ENCODE data around the gene ZFPM1.
"Not testable (repeated sequence)": the region's sequence is repeated elsewhere in the genome, so short reads cannot be mapped to it uniquely, and the experiment has no call there.

The ZFPM1 gene

DNA sequence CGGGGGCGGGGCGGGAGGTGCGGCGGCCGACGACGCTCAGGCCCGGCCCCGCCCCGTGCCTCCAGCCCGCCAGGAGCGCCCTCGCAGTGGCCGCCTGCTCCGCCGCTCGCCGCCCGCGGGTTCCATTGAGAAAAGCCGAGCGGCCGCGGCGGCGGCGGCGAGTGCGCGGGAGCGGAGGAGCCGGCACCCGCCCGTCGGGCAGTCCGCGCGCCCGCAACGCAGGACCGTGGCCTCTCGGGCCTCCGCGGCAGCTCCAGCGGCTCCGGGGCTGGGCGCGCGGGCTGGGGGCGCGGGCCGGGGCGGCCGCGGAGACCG lies at the start of gene ZFPM1:
Gene ZFPM1, plus strand, starts transcription at position 64 of the 315 bp plus-strand sequence. CDS start 359 bp downstream, outside the sequence.
- no peak for FAIRE-seq

DNA sequence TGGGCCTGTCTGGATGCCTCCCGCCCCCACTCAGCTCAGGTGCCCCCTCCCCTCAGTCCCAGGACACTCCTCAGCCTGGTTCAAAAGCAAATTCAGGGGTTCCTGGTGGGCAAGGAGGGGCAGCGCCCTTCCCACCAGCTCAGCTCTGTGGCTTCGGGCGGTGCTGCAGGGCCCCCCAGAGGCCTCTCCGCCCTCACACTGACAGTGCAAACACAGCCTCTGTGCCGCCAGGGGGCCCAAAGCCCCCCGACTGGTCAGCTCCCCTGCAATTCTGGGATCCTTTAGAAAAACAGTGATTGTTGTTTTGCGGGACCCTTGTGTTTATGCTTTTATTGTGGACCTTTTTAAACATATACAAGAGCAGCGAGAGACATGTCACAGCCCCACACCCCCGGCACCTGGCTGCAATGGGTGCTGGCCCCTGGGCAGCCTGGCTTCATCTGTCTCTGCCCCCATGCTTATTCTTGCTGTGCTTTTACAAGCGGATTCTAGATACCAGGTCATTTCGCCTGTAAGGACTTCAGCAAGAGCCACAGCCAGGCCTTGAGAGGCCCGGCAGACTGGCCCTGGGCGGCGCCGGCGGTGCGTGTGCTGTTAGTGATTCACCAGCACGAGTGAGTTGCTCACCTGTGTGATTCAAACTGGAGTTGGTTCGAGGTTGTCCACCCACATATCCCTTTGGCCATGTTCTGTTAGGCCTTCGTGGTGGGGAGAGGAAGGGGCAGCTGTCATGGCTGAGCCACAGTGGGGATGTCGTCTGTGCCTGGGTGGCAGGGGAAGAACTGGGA lies 49.1 kb upstream of the ZFPM1 start:
- FAIRE-seq, result no peak

DNA sequence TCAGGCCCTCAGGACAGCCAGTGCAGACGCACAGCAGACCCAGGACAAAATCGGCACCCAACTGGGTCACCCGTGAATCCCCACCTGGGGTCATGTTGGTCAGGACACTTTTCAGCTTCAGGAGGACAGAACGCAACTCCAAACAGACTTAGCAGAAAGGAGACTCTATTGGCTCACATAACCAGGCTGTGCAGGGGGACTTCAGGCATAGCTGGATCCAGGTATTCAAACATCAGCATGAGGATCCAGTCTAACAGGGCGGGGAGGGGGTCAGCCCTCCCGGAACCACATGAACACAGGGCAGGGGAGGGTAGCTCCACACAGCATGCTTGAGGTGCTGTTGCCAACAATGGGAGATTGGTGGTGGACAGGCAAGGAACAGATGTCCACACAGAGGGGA lies 48.3 kb upstream of the ZFPM1 start:
- no peak for FAIRE-seq

DNA sequence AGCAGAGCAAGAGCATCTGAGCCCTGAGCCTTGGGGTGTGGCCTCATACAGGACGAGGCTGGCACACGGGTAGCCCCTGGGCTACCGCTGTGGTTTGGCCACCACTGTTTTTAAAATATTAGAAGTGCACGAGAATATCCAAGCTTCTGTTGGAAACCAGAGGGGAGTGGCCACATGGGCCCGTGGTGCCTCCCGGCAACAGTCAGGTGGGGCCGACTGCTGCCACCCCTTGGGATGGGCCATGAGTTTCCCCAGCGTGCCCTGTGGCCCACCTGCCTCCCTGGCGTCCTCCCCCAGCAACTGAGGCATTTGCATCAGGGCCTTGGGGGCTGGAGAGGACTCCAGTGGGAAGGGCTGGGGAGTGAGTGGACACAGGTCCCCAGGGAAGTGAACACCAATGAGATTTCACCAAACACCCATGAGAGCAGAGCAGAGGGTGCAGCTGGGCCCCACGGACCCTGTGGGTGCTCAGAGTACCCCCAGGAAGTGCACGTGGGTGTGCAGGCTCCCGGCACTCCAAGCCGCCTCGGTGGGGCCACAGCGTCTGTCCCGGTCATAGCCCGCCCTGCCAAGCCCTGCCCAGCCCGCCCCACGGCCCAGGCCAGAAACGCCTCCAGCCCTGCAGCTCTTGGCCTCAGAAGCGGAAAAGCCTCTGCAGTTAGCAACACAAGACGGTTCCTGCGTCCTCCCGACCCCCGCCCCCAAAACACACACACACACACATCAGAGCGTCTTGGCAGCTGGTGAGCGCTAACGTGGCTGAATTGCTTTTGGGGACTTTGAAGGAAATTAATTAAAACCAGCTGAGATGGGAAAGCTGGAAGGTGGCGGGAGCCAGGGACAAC lies 47.6 kb upstream of the ZFPM1 start:
- FAIRE-seq, result no peak

DNA sequence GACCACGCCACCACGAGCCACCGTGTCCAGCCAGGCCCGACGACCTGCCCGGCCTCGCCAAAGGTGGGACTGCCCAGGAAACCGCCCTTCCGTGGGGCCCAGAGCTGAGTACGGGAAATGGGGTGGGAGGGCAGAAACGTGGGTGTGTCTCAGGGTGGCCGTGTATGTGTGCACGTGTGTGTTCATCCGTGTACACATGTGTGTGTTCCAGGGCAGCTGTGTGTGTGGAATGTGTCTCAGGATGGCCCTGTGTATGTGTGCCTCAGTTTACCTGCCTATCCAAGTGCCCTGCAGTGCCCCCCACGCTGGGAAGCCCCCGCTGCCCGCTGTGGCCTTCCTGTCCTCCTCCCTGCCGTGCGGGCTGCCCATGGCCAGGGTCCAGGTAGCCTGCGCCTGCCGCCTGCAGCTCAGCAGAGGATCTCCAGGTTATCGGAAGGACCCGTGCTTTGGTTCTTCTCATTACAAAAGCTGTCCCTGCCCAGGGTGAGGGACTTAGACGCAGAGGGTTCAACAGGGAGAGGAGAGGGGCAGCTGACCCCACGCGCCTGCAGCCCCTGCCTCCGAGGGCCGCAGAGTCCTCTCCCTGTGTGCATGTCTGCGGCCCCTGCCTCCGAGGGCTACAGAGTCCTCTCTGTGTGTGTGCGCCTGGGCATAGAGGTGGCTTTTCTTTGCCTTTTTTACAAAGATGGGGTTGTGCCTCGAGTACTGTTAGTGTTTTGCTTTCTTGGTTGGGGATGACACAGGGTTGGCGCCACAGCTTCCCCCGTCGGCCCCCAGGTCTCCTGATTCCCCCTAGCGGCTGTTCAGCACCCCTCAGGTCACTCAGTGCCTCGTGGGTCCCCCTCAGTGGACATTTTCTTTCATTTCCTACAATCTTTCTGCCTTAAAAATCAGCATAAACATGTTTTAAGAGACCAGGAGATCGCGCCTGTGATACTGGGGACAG lies 46.7 kb upstream of the ZFPM1 start:
- no peak for FAIRE-seq

DNA sequence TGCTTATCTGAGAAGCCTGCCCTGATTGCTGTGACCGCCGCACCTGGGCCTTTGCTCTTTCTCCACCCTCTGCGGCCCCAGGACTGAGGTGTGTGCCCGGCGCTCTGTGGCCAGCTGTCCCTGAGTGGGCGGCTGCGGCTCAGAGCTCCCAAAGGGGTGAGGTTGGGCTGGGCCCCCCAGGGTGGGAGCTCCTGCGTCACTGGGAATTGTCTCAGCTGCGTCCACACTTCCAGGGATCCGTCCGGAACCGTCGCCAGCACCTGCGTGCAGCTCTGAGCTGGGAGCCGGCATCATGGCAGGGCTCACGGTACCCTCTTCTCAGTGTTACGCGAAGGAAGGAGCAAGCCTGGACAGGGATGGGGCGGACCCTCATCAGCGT lies 46.0 kb upstream of the ZFPM1 start:
- no peak for FAIRE-seq

DNA sequence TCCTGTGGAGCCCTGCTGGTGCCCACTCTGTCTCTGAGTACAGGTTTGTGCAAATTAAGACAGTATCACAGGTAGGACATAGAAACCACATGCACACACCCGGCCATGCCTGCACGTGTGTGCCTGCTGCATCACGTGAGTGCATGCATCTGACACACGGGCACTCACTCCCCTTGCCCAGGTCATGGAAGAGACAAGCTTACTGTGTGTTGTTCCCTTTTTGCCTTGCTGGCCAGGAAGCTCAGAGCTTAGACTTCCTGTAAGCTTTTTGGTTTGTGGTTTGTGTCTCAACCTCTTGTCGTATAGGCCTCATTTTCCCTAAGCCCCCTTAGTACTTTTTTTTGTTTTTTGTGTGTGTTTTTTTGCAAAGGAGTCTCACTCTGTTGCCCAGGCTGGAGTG lies 45.3 kb upstream of the ZFPM1 start:
- no peak for FAIRE-seq

DNA sequence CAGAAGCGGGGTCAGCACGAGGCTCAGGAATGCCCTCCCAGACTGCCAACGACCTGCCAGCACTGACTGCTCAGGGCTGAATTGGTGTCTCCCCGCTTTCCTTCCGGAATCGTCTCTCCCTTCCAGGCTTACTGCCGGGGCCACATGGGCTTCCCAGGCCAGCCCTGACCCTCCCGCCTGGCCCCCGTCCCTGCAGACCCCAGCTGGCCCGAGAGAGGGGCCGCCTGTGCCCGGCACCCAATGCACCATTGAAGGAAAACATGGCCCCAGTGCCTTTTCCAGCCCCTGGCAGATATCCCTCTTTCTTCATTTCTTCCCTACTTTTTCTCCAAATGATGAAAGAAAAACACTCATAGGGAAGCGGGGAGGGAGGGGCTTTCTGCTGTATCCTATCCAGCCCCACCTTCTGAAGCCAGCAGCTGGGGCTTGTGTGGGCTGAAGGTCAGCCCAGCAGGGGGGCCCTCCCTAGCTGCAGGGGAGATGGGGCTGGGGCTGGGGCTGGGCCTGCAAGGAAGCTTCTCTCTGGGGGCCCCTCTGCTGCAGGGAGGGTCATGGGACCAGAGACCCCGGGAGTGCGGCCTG lies 44.4 kb upstream of the ZFPM1 start:
- FAIRE-seq, result no peak

DNA sequence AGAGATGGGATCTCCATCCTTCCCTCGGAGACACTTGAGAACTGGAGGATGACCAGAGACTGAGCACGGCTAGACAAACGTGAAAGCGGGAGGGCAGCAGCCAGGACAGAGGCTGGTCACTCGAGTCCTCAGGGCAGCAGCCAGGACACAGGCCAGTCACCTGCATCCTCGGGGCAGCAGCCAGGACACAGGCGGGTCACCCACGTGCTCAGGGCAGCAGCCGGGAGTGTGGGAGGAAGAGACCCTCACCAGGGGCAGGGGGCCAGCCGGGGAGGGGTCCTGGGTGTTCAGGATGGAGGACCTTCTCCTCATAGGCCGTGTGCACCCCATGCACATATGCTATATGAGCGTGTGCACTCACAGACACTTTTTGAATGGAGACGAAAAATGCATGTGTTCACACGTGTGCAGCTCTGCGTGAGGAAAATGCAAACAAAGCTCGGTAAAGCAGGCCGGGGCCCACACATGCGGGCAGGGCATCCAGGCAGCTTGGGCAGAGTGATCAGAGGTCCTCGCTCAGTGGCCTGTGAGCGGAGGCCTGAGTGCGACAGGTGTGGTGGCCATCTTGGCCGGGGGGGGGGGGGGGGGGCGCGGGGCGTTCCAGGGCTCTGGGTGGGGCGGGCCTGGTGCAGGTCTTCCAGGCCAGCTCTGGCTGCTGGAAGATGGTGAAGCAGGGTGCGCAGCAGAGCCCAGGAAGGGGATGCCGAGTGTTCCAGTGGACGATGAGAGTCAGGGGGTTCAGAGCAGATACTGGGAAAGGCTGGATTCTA lies 43.6 kb upstream of the ZFPM1 start:
- FAIRE-seq, result no peak

DNA sequence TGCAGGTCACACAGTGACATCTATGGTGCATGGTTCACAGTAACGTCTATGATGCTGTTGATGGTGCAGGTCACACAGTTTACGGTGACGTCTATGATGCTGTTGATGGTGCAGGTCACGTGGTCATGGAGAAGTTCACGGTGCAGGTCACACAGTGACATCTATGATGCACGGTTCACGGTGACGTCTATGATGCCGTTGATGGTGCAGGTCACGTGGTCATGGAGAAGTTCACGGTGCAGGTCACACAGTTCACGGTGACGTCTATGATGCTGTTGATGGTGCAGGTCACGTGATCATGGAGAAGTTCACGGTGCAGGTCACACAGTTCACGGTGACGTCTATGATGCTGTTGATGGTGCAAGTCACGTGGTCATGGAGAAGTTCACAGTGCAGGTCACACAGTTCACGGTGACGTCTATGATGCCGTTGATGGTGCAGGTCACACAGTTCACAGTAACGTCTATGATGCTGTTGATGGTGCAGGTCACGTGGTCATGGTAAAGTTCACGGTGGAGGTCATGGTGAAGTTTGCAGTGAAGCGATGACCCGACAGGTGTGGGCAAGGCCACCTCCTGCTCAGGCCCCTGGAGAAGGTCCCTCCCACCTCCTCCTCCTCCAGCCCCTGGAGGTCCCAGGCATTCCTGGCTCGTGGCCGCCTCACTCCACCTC lies 42.6 kb upstream of the ZFPM1 start:
- not testable (repeated sequence) for FAIRE-seq

DNA sequence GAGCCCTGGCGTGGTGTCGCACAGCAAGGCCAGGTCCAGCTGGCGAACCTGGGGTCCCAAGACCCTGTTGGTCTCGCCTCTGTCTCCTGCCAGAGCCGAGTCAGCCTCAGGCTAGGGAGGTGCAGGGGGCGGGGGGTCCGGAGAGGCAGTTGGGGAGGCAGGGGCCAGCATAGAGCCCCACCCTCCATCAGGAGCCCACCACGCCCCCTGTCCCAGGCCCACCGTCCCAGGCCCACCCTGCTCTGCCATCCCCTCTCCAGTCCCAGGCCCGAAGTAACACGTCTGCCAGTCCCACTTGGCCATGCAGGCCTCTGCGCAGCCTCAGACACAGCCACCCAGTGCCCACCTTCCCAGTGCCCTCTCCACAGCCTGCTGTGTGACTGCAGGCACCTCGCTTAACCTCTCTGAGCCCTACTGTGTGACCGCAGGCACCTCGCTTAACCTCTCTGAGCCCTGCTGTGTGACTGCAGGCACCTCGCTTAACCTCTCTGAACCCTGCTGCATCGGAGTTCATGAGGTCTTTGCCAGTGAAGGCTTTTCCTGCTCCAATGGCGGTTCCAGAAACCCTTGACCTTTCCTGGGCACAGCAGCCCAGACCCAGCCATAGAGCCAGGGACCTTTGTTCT lies 41.0 kb upstream of the ZFPM1 start:
- FAIRE-seq, result no peak

DNA sequence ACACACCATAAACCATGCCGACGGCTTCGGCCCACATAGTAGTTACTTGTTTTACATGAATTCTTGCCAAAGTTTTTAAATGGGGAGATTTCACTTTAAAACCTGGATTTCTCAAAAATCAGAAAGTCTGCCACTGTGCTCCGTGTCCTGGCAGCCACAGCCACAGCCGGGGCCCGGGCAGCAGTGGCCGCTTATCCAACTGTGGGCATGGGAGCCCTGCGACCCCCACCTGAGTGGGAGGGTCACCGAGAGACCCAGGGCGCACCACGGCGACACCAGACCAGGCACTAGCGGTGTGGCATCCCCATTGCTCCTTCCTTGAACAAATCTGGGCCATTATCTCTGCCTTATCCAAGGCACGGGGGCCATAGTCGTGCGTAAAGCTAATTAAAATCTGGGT lies 40.3 kb upstream of the ZFPM1 start:
- FAIRE-seq, result no peak

DNA sequence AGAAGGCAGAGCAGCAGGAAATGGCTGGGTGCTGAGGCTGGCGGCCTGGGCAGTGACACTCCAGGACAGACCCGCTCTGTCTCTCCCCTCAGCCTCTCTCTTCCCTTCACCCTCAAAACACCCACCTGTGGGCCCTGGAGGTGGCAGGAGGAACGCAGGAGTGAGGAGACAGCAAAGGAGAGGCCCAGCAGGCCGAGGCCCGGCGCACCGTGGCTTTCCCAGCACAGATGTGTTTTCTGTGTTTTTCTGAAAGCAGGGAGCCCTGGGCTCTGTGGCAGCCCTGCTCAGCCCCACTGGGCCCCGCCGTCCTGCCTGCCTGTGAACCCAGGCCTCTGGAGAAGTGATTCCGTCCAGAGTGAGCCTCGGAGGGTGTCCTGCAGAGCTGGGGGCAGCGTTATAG lies 39.8 kb upstream of the ZFPM1 start:
- FAIRE-seq, result no peak

DNA sequence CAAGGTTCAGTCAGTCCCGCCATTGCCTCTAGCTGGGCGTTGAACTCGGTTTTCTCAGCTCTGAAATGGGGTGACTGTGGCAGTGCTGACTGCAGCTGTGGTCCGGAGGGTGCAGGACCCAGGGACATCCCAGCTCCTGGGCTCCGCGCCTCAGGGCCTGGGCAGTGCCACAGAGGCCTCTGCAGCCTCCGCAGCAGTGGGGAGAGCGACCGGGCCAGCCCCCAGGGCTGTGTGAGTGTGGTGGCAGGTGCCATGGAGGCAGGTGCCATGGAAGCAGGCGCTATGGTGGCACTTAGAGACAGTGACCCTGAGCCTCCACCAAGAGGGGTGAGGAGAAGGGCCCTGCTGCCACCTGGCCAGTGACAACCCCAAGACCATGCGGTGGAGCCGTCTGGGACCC lies 39.4 kb upstream of the ZFPM1 start:
- no peak for FAIRE-seq

DNA sequence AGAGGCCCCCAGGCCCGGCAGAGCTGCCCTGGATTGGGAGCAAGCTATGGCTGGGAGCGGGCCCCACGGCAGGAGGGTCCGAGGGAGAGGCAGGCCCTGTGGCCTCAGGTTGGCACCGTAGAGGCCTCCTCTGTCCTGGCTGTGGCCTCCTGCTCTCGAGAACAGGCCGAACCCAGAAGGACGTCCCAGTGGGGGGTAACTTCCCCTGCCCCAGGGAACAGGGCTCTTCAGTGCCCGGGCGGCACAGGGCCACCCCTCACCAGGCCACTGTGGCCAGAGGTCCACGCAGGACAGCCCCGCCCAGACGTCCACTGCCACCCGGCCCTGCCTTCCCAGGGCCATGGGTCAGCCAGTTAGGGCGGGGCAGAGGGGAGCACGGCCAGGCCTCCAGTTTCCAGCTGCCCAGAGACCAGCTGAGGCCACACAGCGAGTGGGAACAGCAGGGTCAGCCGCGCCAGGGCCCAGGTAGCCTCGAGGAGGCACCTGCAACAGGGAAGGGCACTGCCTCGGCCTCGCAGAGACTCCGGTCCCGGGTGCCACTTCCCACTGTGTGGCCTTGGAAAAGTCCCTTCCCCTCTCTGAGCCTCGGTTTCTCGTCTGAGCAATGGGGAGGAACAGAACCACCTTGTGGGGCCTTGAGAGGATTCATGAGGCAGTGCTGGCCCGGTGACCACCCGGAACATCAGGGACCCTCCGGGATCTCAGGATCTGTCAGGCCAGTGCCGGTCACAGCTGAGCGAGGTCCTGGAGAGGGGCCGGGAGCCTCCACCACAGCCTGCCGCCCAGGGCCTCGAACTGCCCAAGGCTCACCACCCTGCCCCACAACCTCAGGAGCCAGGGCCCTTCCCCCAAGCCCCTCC lies 38.3 kb upstream of the ZFPM1 start:
- FAIRE-seq, result no peak

DNA sequence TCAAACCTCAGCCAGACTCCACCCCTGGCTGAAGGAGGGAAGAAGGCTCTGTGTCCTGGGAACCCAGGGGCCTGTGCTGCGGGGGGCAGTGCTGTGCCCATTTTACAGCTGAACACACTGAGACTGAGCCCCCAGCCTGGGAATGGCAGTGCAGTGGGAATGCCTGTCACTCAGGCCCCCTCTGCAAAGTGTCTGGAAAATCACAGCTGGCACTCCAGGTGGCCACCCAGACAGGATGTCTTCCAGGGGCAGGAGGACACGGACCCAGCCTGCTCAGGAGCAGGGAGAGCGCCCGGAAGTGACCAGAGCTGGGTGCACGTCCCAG lies 37.7 kb upstream of the ZFPM1 start:
- FAIRE-seq, result no peak

DNA sequence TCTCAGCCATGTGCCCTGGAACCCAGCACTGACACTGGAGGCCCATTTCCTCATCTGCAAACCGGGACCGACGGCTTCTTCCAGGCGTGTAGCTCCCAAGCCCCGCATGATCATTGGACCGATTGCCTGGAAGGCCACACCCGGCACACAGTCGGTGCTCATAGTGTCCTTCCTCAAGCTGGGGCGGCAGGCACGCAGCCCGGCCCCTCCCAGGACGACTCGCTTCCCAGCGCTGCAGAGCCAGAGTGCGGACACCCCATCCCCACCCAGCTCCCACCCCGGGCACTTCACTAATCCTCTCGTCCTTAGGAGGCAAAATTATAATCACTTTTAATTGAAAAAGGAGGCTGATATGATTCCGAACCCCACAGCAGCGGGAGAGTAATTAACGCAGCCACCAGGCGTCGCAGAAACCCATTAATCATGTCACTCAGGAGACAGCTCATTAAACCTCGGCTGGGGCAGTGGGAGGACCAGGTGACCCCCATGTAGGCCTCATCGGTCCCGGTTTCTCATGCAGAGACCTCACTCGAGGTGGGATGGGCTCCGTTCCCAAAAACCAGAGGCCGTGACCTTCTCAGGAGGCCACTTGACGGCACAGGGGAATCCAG lies 37.3 kb upstream of the ZFPM1 start:
- FAIRE-seq, result no peak

DNA sequence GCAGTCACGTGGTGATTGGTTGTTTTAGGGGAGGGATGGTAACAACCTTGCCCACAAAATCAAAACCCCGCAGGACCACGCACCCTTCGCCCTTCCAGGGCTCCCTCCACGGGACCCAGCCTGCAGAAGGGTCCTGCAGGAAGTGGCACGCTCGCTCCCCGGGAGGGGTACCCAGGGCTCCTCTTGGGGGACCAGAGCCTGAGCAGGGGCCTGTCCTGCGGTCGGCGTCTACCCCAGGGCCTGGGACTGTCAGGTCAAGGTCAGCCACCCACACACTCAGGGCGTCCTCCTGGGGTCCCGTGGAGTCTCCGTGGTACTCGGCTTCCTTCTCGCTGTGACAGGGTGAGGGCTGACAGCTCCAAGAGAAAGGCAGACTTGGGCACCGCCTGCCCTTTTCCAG lies 36.4 kb upstream of the ZFPM1 start:
- no peak for FAIRE-seq

DNA sequence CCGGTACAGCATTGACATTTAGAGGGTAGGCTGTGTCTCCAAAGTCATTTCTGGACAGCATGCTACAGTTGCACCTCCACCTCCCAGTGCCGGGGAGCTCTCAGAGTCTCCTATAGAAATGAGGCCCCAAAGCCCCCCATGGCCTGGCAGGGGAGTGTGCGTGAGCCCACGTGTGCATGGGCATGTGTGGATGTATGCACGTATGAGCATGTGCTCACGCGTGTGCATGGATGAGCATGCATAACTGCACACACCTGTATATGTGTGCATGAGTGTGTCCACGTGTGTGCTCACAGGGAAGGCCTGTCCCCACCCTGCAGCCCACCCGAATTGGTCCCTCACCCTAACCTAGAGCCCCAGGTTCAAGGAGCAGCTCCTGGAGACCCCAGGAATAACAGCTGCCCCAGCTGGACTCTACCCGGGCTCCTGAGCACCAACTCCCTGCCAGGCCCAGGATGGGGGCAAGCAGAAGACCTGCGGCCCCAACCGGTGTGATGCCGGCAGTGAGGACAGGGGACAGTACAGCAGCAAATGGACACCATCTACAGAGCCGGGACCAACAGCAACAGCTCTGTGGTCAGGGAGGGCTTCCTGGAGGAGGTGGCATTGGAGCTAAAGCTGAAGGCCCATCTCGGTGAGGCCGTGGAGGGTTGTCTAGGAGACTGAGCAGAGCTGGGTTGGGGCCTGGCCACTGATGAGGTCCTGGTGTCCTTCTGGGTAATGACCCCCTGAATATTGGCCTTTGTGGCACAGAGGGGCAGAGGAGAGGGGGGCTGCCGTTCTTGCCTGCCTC lies 35.2 kb upstream of the ZFPM1 start:
- no peak for FAIRE-seq
